ENCODE measurements around the gene SPRED2.

- TF ChIP-seq CTCF (IDR thresholded peaks at IDR 0.05) (no peak), EP300 (IDR thresholded peaks at IDR 0.05) (no peak)
Measured at GRCh38 chr2:65402323-65402722, 30.1 kb downstream of the SPRED2 start.

All from tibial nerve (tissue), 4 donors.